PC-3 (cell line): ENCODE measurements around the gene SIVA1. TPM values are rescaled to one million over a fixed set of nuclear protein-coding genes. Genes with fewer than 3 reads are reported as not detected.
A peak's percentile ranks its signal among the peaks of the same experiment; 100 is the strongest.

Source experiments
- ATAC-seq: fragments of 200-7000 bp; cut with Tn5 transposase; 2 replicates; pipeline ENCODE4 v1.9.1; 2020; ENCODE audit warnings: mild to moderate bottlenecking, moderate library complexity
- BruUV-seq: library from RNA; stranded (reverse); fragments of 400-500 nt; replicated peaks from 2 replicates; lab custom pipeline; 2021; lab: Mats Ljungman, UMichigan
- CTCF ChIA-PET: fragments of 300-600 bp; sonication (Branson Sonifier 250); formaldehyde crosslinking; loops from one replicate; lab custom pipeline; 2022; ENCODE audit warnings: antibody characterized with exemption; lab: Charles Lee
- POLR2A ChIA-PET: fragments of 300-600 bp; sonication (Branson Sonifier 250); formaldehyde crosslinking; loops from one replicate; lab custom pipeline; 2022; ENCODE audit warnings: antibody characterized with exemption; ENCODE audit not compliant: unreplicated experiment; lab: Charles Lee
- DNase-seq: peaks from one replicate; pipeline ENCODE4 v3.0.0-alpha.2; 2015
- H2AFZ ChIP-seq: fragments of 300-600 bp; sonication (generic); 2 replicates; pipeline ENCODE4 v1.6.0; 2016; ENCODE audit warnings: antibody characterized with exemption, low read length
- H3F3A ChIP-seq: fragments of 300-600 bp; sonication (generic); one replicate; pipeline ENCODE4 v1.6.0; 2017; ENCODE audit warnings: antibody characterized with exemption, low read length, control low read depth, mild to moderate bottlenecking; ENCODE audit not compliant: unreplicated experiment
- H3K27ac ChIP-seq: fragments of 300-600 bp; sonication (generic); 2 replicates; pipeline ENCODE4 v1.5.1; 2016; ENCODE audit warnings: mild to moderate bottlenecking, low read length
- H3K27me3 ChIP-seq: fragments of 300-600 bp; sonication (generic); 2 replicates; pipeline ENCODE4 v1.6.1; 2016; ENCODE audit warnings: low read length, mixed read lengths
- H3K36me3 ChIP-seq: fragments of 300-600 bp; sonication (generic); 2 replicates; pipeline ENCODE4 v1.6.1; 2016; ENCODE audit warnings: low read depth, mixed run types, low read length, mixed read lengths
- H3K4me1 ChIP-seq: fragments of 300-600 bp; sonication (generic); 2 replicates; pipeline ENCODE4 v1.5.1; 2016; ENCODE audit warnings: low read length; ENCODE audit not compliant: insufficient read depth
- H3K4me2 ChIP-seq: fragments of 300-600 bp; sonication (generic); 2 replicates; pipeline ENCODE4 v1.6.0; 2016; ENCODE audit warnings: low read length
- H3K4me3 ChIP-seq: fragments of 300-600 bp; sonication (generic); 2 replicates; pipeline ENCODE4 v1.5.1; 2016; ENCODE audit warnings: mild to moderate bottlenecking, low read length, mixed read lengths
- H3K79me2 ChIP-seq: fragments of 300-600 bp; sonication (generic); 2 replicates; pipeline ENCODE4 v1.6.1; 2017; ENCODE audit warnings: low read length, mixed read lengths
- H3K9ac ChIP-seq: fragments of 300-600 bp; sonication (generic); 2 replicates; pipeline ENCODE4 v1.6.0; 2016; ENCODE audit warnings: mild to moderate bottlenecking, low read length
- H3K9me2 ChIP-seq: fragments of 300-600 bp; sonication (generic); replicated peaks from 2 replicates; pipeline ENCODE4 v1.6.1; 2016; ENCODE audit warnings: mixed run types, low read length, mixed read lengths
- H3K9me3 ChIP-seq: fragments of 300-600 bp; sonication (generic); 2 replicates; pipeline ENCODE4 v1.6.1; 2016; ENCODE audit warnings: low read length, mixed read lengths
- H4K20me1 ChIP-seq: fragments of 300-600 bp; sonication (generic); 2 replicates; pipeline ENCODE4 v1.6.1; 2016; ENCODE audit warnings: low read length, mixed read lengths
- CTCF ChIP-seq: fragments of 300-600 bp; sonication (generic); conservative IDR thresholded peaks from 2 replicates; pipeline ENCODE4 v1.5.1; 2017; ENCODE audit warnings: antibody characterized with exemption, low read depth, mild to moderate bottlenecking, low read length
- EZH2 ChIP-seq: fragments of 300-600 bp; sonication (generic); IDR thresholded peaks from one replicate; pipeline ENCODE4 v1.6.1; 2017; ENCODE audit warnings: antibody characterized with exemption, mild to moderate bottlenecking, low read length; ENCODE audit not compliant: unreplicated experiment
- EZH2phosphoT487 ChIP-seq: fragments of 300-600 bp; sonication (generic); IDR thresholded peaks from 2 replicates; pipeline ENCODE4 v1.6.1; 2018; ENCODE audit warnings: mild to moderate bottlenecking, antibody characterized with exemption, low read length, borderline replicate concordance
- intact Hi-C: fragments of 100-400 bp; cut with micrococcal nuclease; formaldehyde crosslinking; loops from 2 replicates; pipeline ENCODE4 v1.9.0; 2023
- total RNA-seq: library from RNA; depleted of rRNA; stranded (reverse); fragments of >200 nt; gene quantifications from 2 replicates; pipeline ENCODE4 v1.2.3, GENCODE V29; 2014

Gene SIVA1
- total RNA-seq, 1 experiment from 2014 or later = 375 TPM

- no peaks in the 10 kb centered on the region for H4K20me1 ChIP-seq
- ChIA-PET POLR2A (no interaction called here), CTCF (no interaction called here)
- intact Hi-C loops = no loop called here
- H3K4me2 ChIP-seq = no peak overlapping the region
- no peaks in the 10 kb centered on the region for H3K79me2 ChIP-seq
- TF ChIP-seq CTCF (no peak), EZH2 (no peak), EZH2phosphoT487 (no peak)
- H3K4me3 ChIP-seq = no peak overlapping the region
- peaks cover 13% of the 10 kb centered on the region; the same call in 1 of the 2 replicates for H3K4me1 ChIP-seq
- BruUV-seq = no TSS peak
- no peak overlapping the region for H3K9ac ChIP-seq
- no peaks in the 10 kb centered on the region for H3K9me3 ChIP-seq
- no peaks in the 10 kb centered on the region for H3K36me3 ChIP-seq
- H3F3A ChIP-seq = no peaks in the 10 kb centered on the region
- no peaks in the 10 kb centered on the region for H3K9me2 ChIP-seq
- H3K27me3 ChIP-seq = no peaks in the 10 kb centered on the region
- no peak overlapping the region for H3K27ac ChIP-seq
- DNase-seq (no peak), ATAC-seq (no peak)
- H2AFZ ChIP-seq = no peak overlapping the region
These were observed 10.1 kb upstream of the SIVA1 start for GRCh38 chr14:104742586-104743455.

GRCh38 chr14:104743461-104744380 lies 9.2 kb upstream of the SIVA1 start:
- Histone ChIP-seq H3K9me3 (no peaks in the 10 kb centered on the region), H3K9me2 (no peaks in the 10 kb centered on the region), H3K36me3 (no peaks in the 10 kb centered on the region), H3K4me3 (no peak overlapping the region), H3F3A (no peaks in the 10 kb centered on the region), H3K4me2 (no peak overlapping the region), H3K27ac (no peak overlapping the region), H3K79me2 (no peaks in the 10 kb centered on the region), H3K4me1 (peaks cover 14% of the 10 kb centered on the region; the same call in 1 of the 2 replicates), H2AFZ (no peak overlapping the region), H4K20me1 (no peaks in the 10 kb centered on the region), H3K9ac (no peak overlapping the region), H3K27me3 (no peaks in the 10 kb centered on the region)
- BruUV-seq = no TSS peak
- TF ChIP-seq EZH2phosphoT487 (no peak), CTCF (no peak), EZH2 (no peak)
- ChIA-PET POLR2A (no interaction called here), CTCF (no interaction called here)
- intact Hi-C loops = no loop called here
- DNase-seq (peak; percentile 60), ATAC-seq (peak; percentile 13; the same call in 1 of the 2 replicates)
